Peyer's patch (tissue), 4 donors: ENCODE measurements around the gene FAM222A. TPM values are rescaled to one million over a fixed set of nuclear protein-coding genes. Genes with fewer than 3 reads are reported as not detected.

Experiments
- DNase-seq, 3 donors: peaks; one replicate each; pipeline ENCODE4 v3.0.0-alpha.2; 2017 to 2019
- H3K27ac ChIP-seq, 4 donors: fragments of 200-600 bp; sonication (generic); one replicate each; pipeline ENCODE4 v1.5.1; 2016 to 2019
- H3K27me3 ChIP-seq, 2 donors: fragments of 200-600 bp; sonication (generic); one replicate each; pipeline ENCODE4 v1.5.1; 2019
- H3K36me3 ChIP-seq, 3 donors: fragments of 200-600 bp; sonication (generic); one replicate each; pipeline ENCODE4 v1.5.1; 2016 to 2019
- H3K4me1 ChIP-seq, 4 donors: fragments of 200-600 bp; sonication (generic); one replicate each; pipeline ENCODE4 v1.5.1; 2016 to 2019
- H3K4me3 ChIP-seq, 4 donors: fragments of 200-600 bp; sonication (generic); 1 replicate in 3 of 4; 2 replicates in 1 of 4; pipeline ENCODE4 v1.5.1; 2016 to 2019; ENCODE audit warnings: mild to moderate bottlenecking in 1 of 4
- H3K9me3 ChIP-seq, 4 donors: fragments of 200-600 bp; sonication (generic); one replicate each; pipeline ENCODE4 v1.5.1; 2016 to 2019; ENCODE audit warnings: mild to moderate bottlenecking in 1 of 4
- CTCF ChIP-seq, 6 experiments: fragments of 450-650 bp in 4 of 6; fragments of 200-600 bp in 2 of 6; sonication (generic) in 1 of 6; IDR thresholded peaks; one replicate each; pipeline ENCODE4 v1.5.1; 2017 to 2019; ENCODE audit warnings: antibody characterized with exemption in 6 of 6, mild to moderate bottlenecking in 3 of 6, moderate library complexity in 1 of 6
- POLR2A ChIP-seq, 2 donors: fragments of 450-650 bp; IDR thresholded peaks; one replicate each; pipeline ENCODE4 v1.5.1; 2017; ENCODE audit warnings: antibody characterized with exemption in 2 of 2, mild to moderate bottlenecking in 2 of 2, moderate library complexity in 2 of 2
- total RNA-seq, 4 donors: library from RNA; depleted of rRNA; stranded (reverse); fragments of >200 nt; gene quantifications; one replicate each; pipeline ENCODE4 v1.1.0, GENCODE V29; 2016

The FAM222A gene
- total RNA-seq, 4 donors from 2014 or later = 3.9 to 26.1 (median 7.0) TPM

DNA sequence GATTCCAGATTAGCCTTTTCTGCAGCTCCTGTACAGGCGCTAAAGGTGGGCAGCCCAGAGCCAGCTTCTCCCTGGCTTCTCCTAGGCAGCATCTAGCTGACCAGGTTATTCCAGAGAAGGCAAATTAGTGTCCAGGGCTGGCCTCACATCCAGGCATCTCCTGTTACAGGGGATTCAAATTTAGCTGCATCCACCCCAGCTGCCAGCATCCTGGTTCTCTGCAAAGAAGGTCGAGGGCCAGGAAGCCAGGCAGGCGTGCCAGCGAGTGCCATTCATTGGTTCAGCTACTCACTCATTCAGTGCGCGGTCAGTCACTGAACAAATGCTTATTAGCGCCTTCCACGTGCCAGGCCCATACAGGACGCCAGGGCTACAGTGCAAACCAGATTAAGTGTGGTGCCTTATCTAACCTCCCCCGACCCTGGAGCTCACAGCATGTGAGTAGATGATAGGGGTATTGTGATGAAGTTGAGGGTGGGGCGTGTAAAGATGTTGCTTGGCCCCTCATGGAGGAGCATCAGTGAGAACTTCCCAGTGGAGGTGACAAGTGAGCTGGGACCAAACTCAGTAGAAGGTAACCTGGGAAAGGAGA lies 15.7 kb upstream of the FAM222A start:
- DNase-seq = no peak
- Histone ChIP-seq H3K9me3 (no peaks in the 10 kb centered on the region), H3K4me1 (peaks cover 0 to 8% (median 0%) of the 10 kb centered on the region in 4 donors), H3K4me3 (no peak overlapping the region), H3K27ac (no peak overlapping the region), H3K36me3 (no peaks in the 10 kb centered on the region), H3K27me3 (no peaks in the 10 kb centered on the region)
- TF ChIP-seq CTCF (IDR thresholded peaks at IDR 0.05) (no peak), POLR2A (IDR thresholded peaks at IDR 0.05) (no peak)

DNA sequence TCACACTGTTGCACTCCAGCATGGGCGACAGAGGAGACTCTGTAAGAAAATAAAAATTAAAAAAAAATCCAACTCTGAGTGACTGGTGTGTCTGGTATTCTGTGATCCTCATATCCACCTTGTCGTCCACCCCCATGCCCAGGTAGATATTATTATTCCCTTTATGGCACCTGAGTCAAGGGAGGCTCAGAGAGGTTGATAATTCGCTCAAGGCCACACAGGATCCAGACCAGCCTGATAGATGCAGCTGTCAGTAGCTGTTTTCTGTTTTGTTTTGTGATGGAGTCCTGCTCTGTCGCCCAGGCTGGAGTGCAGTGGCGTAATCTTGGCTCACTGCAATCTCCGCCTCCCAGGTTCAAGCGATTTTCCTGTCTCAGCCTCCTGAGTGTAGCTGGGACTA lies 14.8 kb upstream of the FAM222A start:
- no peaks in the 10 kb centered on the region for H3K36me3 ChIP-seq
- TF ChIP-seq CTCF (IDR thresholded peaks at IDR 0.05) (no peak), POLR2A (IDR thresholded peaks at IDR 0.05) (no peak)
- no peaks in the 10 kb centered on the region for H3K9me3 ChIP-seq
- H3K4me3 ChIP-seq = no peak overlapping the region
- no peak overlapping the region for H3K27ac ChIP-seq
- H3K27me3 ChIP-seq = no peaks in the 10 kb centered on the region
- peaks cover 0 to 8% (median 0%) of the 10 kb centered on the region in 4 donors for H3K4me1 ChIP-seq
- no peak for DNase-seq

DNA sequence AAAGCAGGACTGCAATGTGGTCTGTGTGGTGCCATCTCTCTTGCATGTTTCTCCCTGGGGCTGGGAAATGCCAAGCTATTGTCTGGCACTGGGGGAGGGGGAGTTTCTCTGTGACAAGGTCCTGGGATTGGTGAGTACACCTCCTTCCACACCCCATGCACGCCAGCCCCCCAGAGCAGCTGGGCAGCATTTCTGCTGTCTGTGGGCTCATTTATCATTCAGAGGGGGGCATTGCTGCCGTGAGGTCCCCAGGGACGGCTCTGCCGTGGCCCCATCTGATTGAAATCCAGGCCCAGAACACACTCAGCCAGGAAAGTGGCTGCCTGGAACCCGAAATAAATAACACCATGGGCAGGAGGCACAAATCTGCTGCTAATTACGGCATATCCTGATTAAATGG lies 12.6 kb upstream of the FAM222A start:
- Histone ChIP-seq H3K9me3 (no peaks in the 10 kb centered on the region), H3K27ac (no peak overlapping the region), H3K27me3 (no peaks in the 10 kb centered on the region), H3K4me3 (no peak overlapping the region), H3K4me1 (peaks cover 0 to 4% (median 0%) of the 10 kb centered on the region in 4 donors), H3K36me3 (no peaks in the 10 kb centered on the region)
- DNase-seq = no peak
- no peak for TF ChIP-seq CTCF (IDR thresholded peaks at IDR 0.05)
- TF ChIP-seq POLR2A (IDR thresholded peaks at IDR 0.05) = no peak

DNA sequence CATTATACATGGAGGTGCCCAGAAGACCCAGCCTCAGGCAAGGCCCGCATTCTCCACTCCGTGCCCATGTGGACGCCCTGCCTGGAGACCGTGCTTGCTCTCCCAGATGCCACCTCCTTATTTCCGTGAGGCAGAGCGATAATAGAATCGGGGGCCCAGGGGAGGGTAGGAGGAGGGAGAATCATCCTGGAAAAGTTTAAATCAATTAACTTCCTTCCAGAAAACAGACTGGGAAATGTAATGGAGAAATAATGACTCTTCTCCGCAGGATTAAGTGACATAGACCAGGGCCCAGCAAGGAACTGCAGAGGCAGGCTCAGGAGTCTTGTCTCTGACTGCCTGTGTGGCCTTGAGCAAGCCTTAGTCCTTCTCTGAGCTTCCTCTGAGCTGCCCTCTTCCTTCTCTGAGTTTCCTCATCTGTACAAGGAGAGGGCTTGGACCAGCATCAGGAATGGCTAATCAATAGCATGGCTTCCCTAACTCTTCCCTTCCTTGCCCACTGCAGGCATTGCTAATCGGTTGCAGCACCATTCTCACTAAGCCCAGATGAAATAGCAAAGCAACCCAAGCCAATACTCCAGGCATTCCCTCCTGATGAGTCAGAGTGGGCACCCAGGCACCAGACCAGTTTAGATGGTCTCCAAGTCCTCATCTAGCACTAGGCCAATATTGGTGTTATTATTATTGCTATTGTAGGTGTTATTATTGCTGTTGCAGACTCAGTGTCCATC lies 11.3 kb upstream of the FAM222A start:
- TF ChIP-seq POLR2A (IDR thresholded peaks at IDR 0.05) (no peak), CTCF (IDR thresholded peaks at IDR 0.05) (no peak)
- no peak for DNase-seq
- no peak overlapping the region for H3K4me3 ChIP-seq
- H3K36me3 ChIP-seq = no peaks in the 10 kb centered on the region
- no peaks in the 10 kb centered on the region for H3K4me1 ChIP-seq
- no peaks in the 10 kb centered on the region for H3K27me3 ChIP-seq
- H3K27ac ChIP-seq = no peak overlapping the region
- H3K9me3 ChIP-seq = no peaks in the 10 kb centered on the region

DNA sequence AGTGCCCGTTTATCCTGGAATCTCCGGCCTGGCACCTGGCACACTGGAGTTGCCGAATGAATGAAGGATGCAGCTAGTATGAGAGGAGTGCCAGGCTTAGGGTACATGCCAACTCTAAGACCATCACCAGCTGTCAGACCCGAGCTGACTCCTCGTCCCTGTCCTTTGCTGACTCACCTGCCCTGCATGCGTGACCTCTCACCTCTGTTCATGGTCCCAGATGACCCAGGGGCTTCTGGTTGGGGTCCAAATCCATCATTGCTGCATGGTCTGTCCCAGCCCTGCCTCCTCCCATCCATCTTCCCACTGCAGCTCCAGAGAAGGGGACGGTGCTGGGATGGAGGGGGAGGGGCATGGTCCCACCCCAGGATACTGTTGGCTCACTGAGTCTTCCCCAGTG lies 9.9 kb upstream of the FAM222A start:
- Histone ChIP-seq H3K27ac (no peak overlapping the region), H3K9me3 (no peaks in the 10 kb centered on the region), H3K27me3 (no peaks in the 10 kb centered on the region), H3K4me1 (no peaks in the 10 kb centered on the region), H3K36me3 (no peaks in the 10 kb centered on the region), H3K4me3 (no peak overlapping the region)
- TF ChIP-seq POLR2A (IDR thresholded peaks at IDR 0.05) (no peak), CTCF (IDR thresholded peaks at IDR 0.05) (no peak)
- no peak for DNase-seq
